ENCODE data around the gene ATF4. TPM values are rescaled to one million over a fixed set of nuclear protein-coding genes. Genes with fewer than 3 reads are reported as not detected.

Gene ATF4
- total RNA-seq, 1 experiment from 2014 or later, result 608 TPM

GRCh38 chr22:39569066-39569465 lies 48.7 kb downstream of the ATF4 start:
- no peak overlapping the region for H2AFZ ChIP-seq (ENCODE audit: low read depth, low read length, poor library complexity, severe bottlenecking)
- TF ChIP-seq RAD21 (IDR thresholded peaks at IDR 0.05; ENCODE audit: low read depth) (no peak), EZH2phosphoT487 (IDR thresholded peaks at IDR 0.05; ENCODE audit: borderline replicate concordance) (no peak), FOSL1 (IDR thresholded peaks at IDR 0.05; ENCODE audit: low read depth) (no peak), ELF1 (IDR thresholded peaks at IDR 0.05; ENCODE audit: borderline replicate concordance, low read depth) (no peak), ATF3 (IDR thresholded peaks at IDR 0.05) (no peak), YY1 (IDR thresholded peaks at IDR 0.05; ENCODE audit: extremely low read depth, insufficient replicate concordance, low read depth, low read length) (no peak), ZFX (IDR thresholded peaks at IDR 0.05) (no peak), EGR1 (IDR thresholded peaks at IDR 0.05; ENCODE audit: low read depth) (no peak), CEBPB (IDR thresholded peaks at IDR 0.05; ENCODE audit: low read depth) (no peak), ZNF274 (IDR thresholded peaks at IDR 0.05; ENCODE audit: low read depth, low read length) (no peak)
- ChIA-PET CTCF (no interaction called here), RAD21 (ENCODE audit: low non-redundant PET in 1 of 2, low total read pairs in 2 of 2, uncharacterized antibody in 2 of 2, unreplicated experiment in 2 of 2) (no interaction called here), POLR2A (no interaction called here)
- peaks cover 0 to 2% of the 10 kb centered on the region in 2 experiments; a peak in 1 of 4 replicates for H3K9me3 ChIP-seq (ENCODE audit: control insufficient read depth in 1 of 2, insufficient read depth in 1 of 2, low read depth in 1 of 2, low read length in 2 of 2)
- H3K4me1 ChIP-seq (ENCODE audit: control insufficient read depth in 1 of 2, insufficient read depth in 2 of 2, low read length in 2 of 2), result peaks cover 0 to 10% of the 10 kb centered on the region in 2 experiments; a peak in 2 of 4 replicates
- H3K36me3 ChIP-seq (ENCODE audit: control insufficient read depth in 1 of 2, insufficient read depth in 2 of 2, low read length in 2 of 2), result no peaks in the 10 kb centered on the region
- H3K4me3 ChIP-seq (replicated peaks in 1 of 2; ENCODE audit: low read depth in 1 of 2, low read length in 2 of 2), result no peak overlapping the region
- no peak for DNase-seq (ENCODE audit: low read depth, low spot score)
- H4K20me1 ChIP-seq (ENCODE audit: insufficient read depth), result no peaks in the 10 kb centered on the region
- no peak overlapping the region for H3K9ac ChIP-seq (ENCODE audit: low read length)
- no peaks in the 10 kb centered on the region for H3K9me2 ChIP-seq (ENCODE audit: insufficient read depth)
- H3K79me2 ChIP-seq (ENCODE audit: insufficient read depth, low read length), result no peaks in the 10 kb centered on the region
- no peak overlapping the region for H3K4me2 ChIP-seq (ENCODE audit: low read length)
- no peak for ATAC-seq
- intact Hi-C loops (cut with micrococcal nuclease), result no loop called here
- H3K27ac ChIP-seq (ENCODE audit: low read depth, low read length), result no peak overlapping the region
- H3K27me3 ChIP-seq (ENCODE audit: insufficient read depth, low read length), result no peaks in the 10 kb centered on the region
- BruUV-seq (replicated peaks), result no TSS peak

- DNase-seq (ENCODE audit: low read depth, low spot score) (no peak), ATAC-seq (no peak)
- Histone ChIP-seq H3K4me2 (ENCODE audit: low read length) (no peak overlapping the region), H3K27me3 (ENCODE audit: insufficient read depth, low read length) (no peaks in the 10 kb centered on the region), H3K9me3 (ENCODE audit: control insufficient read depth in 1 of 2, insufficient read depth in 1 of 2, low read depth in 1 of 2, low read length in 2 of 2) (no peaks in the 10 kb centered on the region; a peak in 1 of 4 replicates), H3K9ac (ENCODE audit: low read length) (no peak overlapping the region), H3K4me1 (ENCODE audit: control insufficient read depth in 1 of 2, insufficient read depth in 2 of 2, low read length in 2 of 2) (peaks cover 11 to 22% of the 10 kb centered on the region in 2 experiments), H3K79me2 (ENCODE audit: insufficient read depth, low read length) (no peaks in the 10 kb centered on the region), H4K20me1 (ENCODE audit: insufficient read depth) (no peaks in the 10 kb centered on the region), H3K36me3 (ENCODE audit: control insufficient read depth in 1 of 2, insufficient read depth in 2 of 2, low read length in 2 of 2) (no peaks in the 10 kb centered on the region), H3K27ac (ENCODE audit: low read depth, low read length) (no peak overlapping the region), H3K9me2 (ENCODE audit: insufficient read depth) (no peaks in the 10 kb centered on the region), H3K4me3 (replicated peaks in 1 of 2; ENCODE audit: low read depth in 1 of 2, low read length in 2 of 2) (no peak overlapping the region), H2AFZ (ENCODE audit: low read depth, low read length, poor library complexity, severe bottlenecking) (no peak overlapping the region)
- CTCF ChIA-PET, result interaction anchor here (0.9 kb wide), 1 partner anchor 36 kb away, joined by 3 read pairs; no protein-coding TSS in a partner anchor
- BruUV-seq (replicated peaks), result no TSS peak
- RAD21 ChIA-PET (ENCODE audit: low non-redundant PET in 1 of 2, low total read pairs in 2 of 2, uncharacterized antibody in 2 of 2, unreplicated experiment in 2 of 2), result interaction anchor here in 1 of 2 experiments (0.5 to 0.8 kb wide), 2 partner anchors 28 to 47 kb away, joined by 3 to 7 read pairs; no protein-coding TSS in a partner anchor
- no peak for TF ChIP-seq SIN3A (IDR thresholded peaks at IDR 0.05; ENCODE audit: low read depth)
- TF ChIP-seq CTCF (IDR thresholded peaks at IDR 0.05 in 2 of 3, conservative IDR thresholded peaks at IDR 0.05 in 1 of 3; ENCODE audit: borderline replicate concordance in 1 of 3, insufficient read depth in 1 of 3, low read depth in 2 of 3, low read length in 2 of 3), result no peak
- TF ChIP-seq YY1 (IDR thresholded peaks at IDR 0.05; ENCODE audit: extremely low read depth, insufficient replicate concordance, low read depth, low read length), result no peak
- no peak for TF ChIP-seq JUND (IDR thresholded peaks at IDR 0.05)
- TF ChIP-seq EZH2 (IDR thresholded peaks at IDR 0.05), result no peak
- TF ChIP-seq POLR2A (IDR thresholded peaks at IDR 0.05; ENCODE audit: borderline replicate concordance, extremely low read depth, insufficient read depth, insufficient read length), result no peak
- no peak for TF ChIP-seq CEBPB (IDR thresholded peaks at IDR 0.05; ENCODE audit: low read depth)
- TF ChIP-seq ZFX (IDR thresholded peaks at IDR 0.05), result no peak
- intact Hi-C loops (cut with micrococcal nuclease), result no loop called here
- POLR2A ChIA-PET, result no interaction called here
Observed at GRCh38 chr22:39570226-39570625, 49.9 kb downstream of the ATF4 start.
